Liver (tissue), 9 donors: ENCODE measurements around the gene ABHD8. TPM values are rescaled to one million over a fixed set of nuclear protein-coding genes. Genes with fewer than 3 reads are reported as not detected.
"Not testable (repeated sequence)": the region's sequence is repeated elsewhere in the genome, so short reads cannot be mapped to it uniquely, and the experiment has no call there.

Experiments
- DNase-seq: peaks from one replicate; pipeline ENCODE4 v3.0.0-alpha.2; 2017; ENCODE audit warnings: low spot score
- H3K27ac ChIP-seq, 2 donors: one replicate each; pipeline ENCODE4 v1.7.0; 2013; ENCODE audit warnings: inconsistent platforms in 2 of 2, low read length in 2 of 2, control low read depth in 1 of 2, low read depth in 1 of 2, mild to moderate bottlenecking in 1 of 2
- H3K27me3 ChIP-seq, 4 donors: one replicate each; pipeline versions ENCODE4 v1.6.1 to v1.7.0; 2013; ENCODE audit warnings: low read length in 3 of 4, inconsistent platforms in 1 of 4, mild to moderate bottlenecking in 1 of 4, moderate library complexity in 1 of 4; ENCODE audit not compliant: control insufficient read depth in 4 of 4, insufficient read depth in 4 of 4
- H3K36me3 ChIP-seq, 4 donors: one replicate each; pipeline versions ENCODE4 v1.6.1 to v1.7.0; 2013; ENCODE audit warnings: low read length in 3 of 4, mild to moderate bottlenecking in 3 of 4, low read depth in 1 of 4, moderate library complexity in 1 of 4; ENCODE audit not compliant: control insufficient read depth in 4 of 4, insufficient read depth in 3 of 4
- H3K4me1 ChIP-seq, 4 donors: one replicate each; pipeline versions ENCODE4 v1.6.1 to v1.7.0; 2013; ENCODE audit warnings: low read length in 3 of 4, mild to moderate bottlenecking in 3 of 4, moderate library complexity in 1 of 4; ENCODE audit not compliant: control insufficient read depth in 4 of 4, insufficient read depth in 4 of 4
- H3K4me3 ChIP-seq, 3 donors: one replicate each; pipeline versions ENCODE4 v1.6.1 to v1.7.0; 2013; ENCODE audit warnings: low read length in 3 of 3, control low read depth in 1 of 3, low read depth in 1 of 3, mild to moderate bottlenecking in 1 of 3
- H3K9ac ChIP-seq, 2 donors: one replicate each; pipeline ENCODE4 v1.7.0; 2013; ENCODE audit warnings: low read length in 2 of 2, mild to moderate bottlenecking in 2 of 2, moderate library complexity in 2 of 2, control low read depth in 1 of 2, low read depth in 1 of 2
- H3K9me3 ChIP-seq, 4 donors: one replicate each; pipeline versions ENCODE4 v1.6.1 to v1.7.0; 2013; ENCODE audit warnings: low read length in 3 of 4; ENCODE audit not compliant: control insufficient read depth in 4 of 4
- ATF3 ChIP-seq: IDR thresholded peaks from 2 replicates; pipeline ENCODE4 v1.6.1; 2016; ENCODE audit warnings: antibody characterized with exemption
- CTCF ChIP-seq: fragments of 150-350 bp; IDR thresholded peaks from 2 replicates; pipeline ENCODE4 v1.5.1; 2017; ENCODE audit warnings: improper control_type of control experiment, low read depth, low read length; ENCODE audit not compliant: missing input control
- EGR1 ChIP-seq, 2 donors: IDR thresholded peaks; 2 replicates each; pipeline ENCODE4 v1.6.1; 2016 to 2018; ENCODE audit warnings: antibody characterized with exemption in 2 of 2, low read depth in 2 of 2
- FOXA1 ChIP-seq: IDR thresholded peaks from 2 replicates; pipeline ENCODE4 v1.6.1; 2016; ENCODE audit warnings: antibody characterized with exemption
- FOXA2 ChIP-seq: IDR thresholded peaks from 2 replicates; pipeline ENCODE4 v1.6.1; 2016; ENCODE audit warnings: antibody characterized with exemption
- GABPA ChIP-seq, 2 donors: IDR thresholded peaks in 1 of 2; conservative IDR thresholded peaks in 1 of 2; 2 replicates each; pipeline ENCODE4 v1.6.1; 2016; ENCODE audit warnings: antibody characterized with exemption in 2 of 2, mild to moderate bottlenecking in 1 of 2, moderate library complexity in 1 of 2
- HNF4A ChIP-seq, 2 donors: conservative IDR thresholded peaks; 2 replicates each; pipeline ENCODE4 v1.6.1; 2016; ENCODE audit warnings: antibody characterized with exemption in 2 of 2, mild to moderate bottlenecking in 2 of 2
- JUND ChIP-seq, 2 donors: IDR thresholded peaks; 2 replicates each; pipeline ENCODE4 v1.6.1; 2016; ENCODE audit warnings: antibody characterized with exemption in 2 of 2
- MAX ChIP-seq: IDR thresholded peaks from 2 replicates; pipeline ENCODE4 v1.6.1; 2016; ENCODE audit warnings: antibody characterized with exemption
- NR2F2 ChIP-seq: IDR thresholded peaks from 2 replicates; pipeline ENCODE4 v1.6.1; 2016; ENCODE audit warnings: antibody characterized with exemption
- RAD21 ChIP-seq, 2 donors: IDR thresholded peaks; 2 replicates each; pipeline ENCODE4 v1.6.1; 2016; ENCODE audit warnings: antibody characterized with exemption in 2 of 2, mild to moderate bottlenecking in 2 of 2
- REST ChIP-seq: IDR thresholded peaks from 2 replicates; pipeline ENCODE4 v1.6.1; 2016; ENCODE audit warnings: antibody characterized with exemption, mild to moderate bottlenecking
- RXRA ChIP-seq, 2 donors: IDR thresholded peaks; 2 replicates each; pipeline ENCODE4 v1.6.1; 2017 to 2018; ENCODE audit warnings: antibody characterized with exemption in 2 of 2, mild to moderate bottlenecking in 1 of 2
- TAF1 ChIP-seq: conservative IDR thresholded peaks from 2 replicates; pipeline ENCODE4 v1.6.1; 2016; ENCODE audit warnings: antibody characterized with exemption, mild to moderate bottlenecking
- YY1 ChIP-seq: IDR thresholded peaks from 2 replicates; pipeline ENCODE4 v1.6.1; 2016; ENCODE audit warnings: antibody characterized with exemption, mild to moderate bottlenecking
- ZBTB33 ChIP-seq: IDR thresholded peaks from 2 replicates; pipeline ENCODE4 v1.6.1; 2016; ENCODE audit warnings: antibody characterized with exemption
- WGBS: extraction: QIAGEN DNeasy Blood & Tissue Kit; methylation state at CpG from one replicate; pipeline ENCODE4 v1.1.7; 2013; 5-methylcytosine and 5-hydroxymethylcytosine counted together
- polyA plus RNA-seq, 2 donors: library from polyadenylated mRNA; stranded (reverse) in 1 of 2; unstranded in 1 of 2; fragments of 200-250 nt in 1 of 2; fragments of >200 nt in 1 of 2; fragmentation: Nextera tagmentation in 1 of 2; extraction: Ambion mirVana in 1 of 2; gene quantifications; one replicate each; pipeline versions ENCODE4 v1.2.1 to v1.2.3, GENCODE V29; 2013 to 2015
- total RNA-seq, 2 donors: library from RNA; depleted of rRNA; stranded (reverse); fragments of >200 nt; gene quantifications; one replicate each; pipeline ENCODE4 v1.2.3, GENCODE V29; 2014
- donor health status: healthy.
- donor health status: healthy.
- donor health status: healthy.
- donor health status: healthy.
- donor health status: healthy.

Gene ABHD8
- total and polyA plus RNA-seq, 4 donors: 6.3 to 26.9 (median 14.4) TPM

GRCh38 chr19:17296976-17297375 is 6.2 kb downstream of the ABHD8 start:
- H3K27ac ChIP-seq: no peak overlapping the region
- no peaks in the 10 kb centered on the region for H3K27me3 ChIP-seq
- peaks cover 0 to 4% (median 3%) of the 10 kb centered on the region in 4 donors for H3K9me3 ChIP-seq
- H3K9ac ChIP-seq: no peak overlapping the region
- TF ChIP-seq TAF1 (no peak), JUND (IDR thresholded peaks at IDR 0.05) (no peak), YY1 (no peak), NR2F2 (no peak), EGR1 (IDR thresholded peaks at IDR 0.05; ENCODE audit: low read depth in 2 of 2) (no peak), FOXA1 (no peak), HNF4A (conservative IDR thresholded peaks at IDR 0.05) (no peak), ATF3 (no peak), CTCF (no peak), RAD21 (IDR thresholded peaks at IDR 0.05) (no peak), RXRA (IDR thresholded peaks at IDR 0.05) (no peak), ZBTB33 (no peak), MAX (no peak), GABPA (IDR thresholded peaks at IDR 0.05 in 1 of 2, conservative IDR thresholded peaks at IDR 0.05 in 1 of 2) (no peak), REST (no peak), FOXA2 (no peak)
- H3K36me3 ChIP-seq: peaks cover 0 to 9% (median 2%) of the 10 kb centered on the region in 4 donors
- DNase-seq: no peak
- H3K4me1 ChIP-seq: peaks cover 0 to 2% (median under 1%) of the 10 kb centered on the region in 4 donors
- WGBS: 95% methylated on average over 6 of the region's 6 CpGs
- no peak overlapping the region for H3K4me3 ChIP-seq

- Histone ChIP-seq H3K9me3 (peaks cover 0 to 4% (median 3%) of the 10 kb centered on the region in 4 donors), H3K27me3 (no peaks in the 10 kb centered on the region), H3K36me3 (peaks cover 0 to 9% (median 2%) of the 10 kb centered on the region in 4 donors), H3K4me3 (no peak overlapping the region), H3K27ac (no peak overlapping the region), H3K4me1 (peaks cover 0 to 2% (median 0%) of the 10 kb centered on the region in 4 donors), H3K9ac (no peak overlapping the region)
- TF ChIP-seq JUND (IDR thresholded peaks at IDR 0.05) (no peak), RAD21 (IDR thresholded peaks at IDR 0.05) (peak in 1 of 2 donors; percentile 13), YY1 (no peak)
- DNase-seq: no peak
- WGBS: 82% methylated on average over 4 of the region's 4 CpGs
Measured at GRCh38 chr19:17296273-17296672, 7.0 kb downstream of the ABHD8 start.

- H3K27me3 ChIP-seq, DNase-seq, H3K4me3 ChIP-seq, H3K9me3 ChIP-seq, H3K9ac ChIP-seq, H3K36me3 ChIP-seq, H3K27ac ChIP-seq, H3K4me1 ChIP-seq: not testable (repeated sequence)
- WGBS: 96% methylated on average over 6 of the region's 6 CpGs
Measured at GRCh38 chr19:17295551-17295950, 7.7 kb downstream of the ABHD8 start.
